Trophoblast cell (in vitro differentiated cells and primary cell): ENCODE measurements around the gene GBP7.

ENCODE experiments used
- DNase-seq, 2 donors: peaks; one replicate each; pipeline ENCODE4 v3.0.0-alpha.2; 2016
- H2AFZ ChIP-seq: 2 replicates; pipeline ENCODE4 v1.6.1; 2013; ENCODE audit warnings: low read length, moderate library complexity, mild to moderate bottlenecking; ENCODE audit not compliant: insufficient read depth, poor library complexity
- H2AK5ac ChIP-seq: 2 replicates; pipeline ENCODE4 v1.6.1; 2013; ENCODE audit warnings: mild to moderate bottlenecking, low read length
- H2BK120ac ChIP-seq: 2 replicates; pipeline ENCODE4 v1.6.1; 2013; ENCODE audit warnings: low read length, mild to moderate bottlenecking, moderate library complexity; ENCODE audit not compliant: insufficient read depth, poor library complexity
- H2BK12ac ChIP-seq: 2 replicates; pipeline ENCODE4 v1.6.1; 2013; ENCODE audit warnings: mild to moderate bottlenecking, low read length, moderate library complexity
- H2BK5ac ChIP-seq: 2 replicates; pipeline ENCODE4 v1.6.1; 2013; ENCODE audit warnings: low read length, low read depth, moderate library complexity, mild to moderate bottlenecking; ENCODE audit not compliant: poor library complexity
- H3K14ac ChIP-seq: 2 replicates; pipeline ENCODE4 v1.6.1; 2013; ENCODE audit warnings: mild to moderate bottlenecking, low read length
- H3K18ac ChIP-seq: 2 replicates; pipeline ENCODE4 v1.6.1; 2013; ENCODE audit warnings: mild to moderate bottlenecking, low read length
- H3K23ac ChIP-seq: 2 replicates; pipeline ENCODE4 v1.6.1; 2013; ENCODE audit warnings: low read length
- H3K27ac ChIP-seq: 2 replicates; pipeline ENCODE4 v1.5.1; 2013; ENCODE audit warnings: low read depth, mild to moderate bottlenecking, inconsistent platforms, low read length, moderate library complexity
- H3K27me3 ChIP-seq: 2 replicates; pipeline ENCODE4 v1.6.1; 2013; ENCODE audit warnings: inconsistent platforms, mild to moderate bottlenecking, low read length, moderate library complexity; ENCODE audit not compliant: insufficient read depth
- H3K36me3 ChIP-seq, 2 experiments: 1 replicate in 1 of 2; 2 replicates in 1 of 2; pipeline ENCODE4 v1.6.1; 2013; ENCODE audit warnings: low read length in 2 of 2, mild to moderate bottlenecking in 2 of 2, moderate library complexity in 1 of 2; ENCODE audit not compliant: insufficient read depth in 2 of 2, control insufficient read depth in 1 of 2
- H3K4ac ChIP-seq: 2 replicates; pipeline ENCODE4 v1.6.1; 2013; ENCODE audit warnings: low read depth, mild to moderate bottlenecking, low read length, moderate library complexity
- H3K4me1 ChIP-seq, 2 experiments: 1 replicate in 1 of 2; 2 replicates in 1 of 2; pipeline ENCODE4 v1.6.1; 2013; ENCODE audit warnings: low read length in 2 of 2, mild to moderate bottlenecking in 2 of 2, moderate library complexity in 1 of 2; ENCODE audit not compliant: insufficient read depth in 2 of 2, control insufficient read depth in 1 of 2
- H3K4me2 ChIP-seq: 2 replicates; pipeline ENCODE4 v1.6.1; 2013; ENCODE audit warnings: inconsistent platforms, mild to moderate bottlenecking, low read length, moderate library complexity
- H3K4me3 ChIP-seq: 2 replicates; pipeline ENCODE4 v1.5.1; 2013; ENCODE audit warnings: mild to moderate bottlenecking, low read depth, low read length, inconsistent platforms
- H3K79me1 ChIP-seq: one replicate; pipeline ENCODE4 v1.6.1; 2013; ENCODE audit warnings: low read length
- H3K79me2 ChIP-seq: 2 replicates; pipeline ENCODE4 v1.6.1; 2013; ENCODE audit warnings: low read length, mild to moderate bottlenecking; ENCODE audit not compliant: control insufficient read depth, insufficient read depth, poor library complexity
- H3K9ac ChIP-seq: 2 replicates; pipeline ENCODE4 v1.6.1; 2013; ENCODE audit warnings: mild to moderate bottlenecking, low read length
- H3K9me3 ChIP-seq: 2 replicates; pipeline ENCODE4 v1.6.1; 2013; ENCODE audit warnings: low read depth, mild to moderate bottlenecking, control low read depth, inconsistent platforms, low read length; ENCODE audit not compliant: insufficient read depth
- H4K12ac ChIP-seq: 2 replicates; pipeline ENCODE4 v1.6.1; 2013; ENCODE audit warnings: low read depth, mild to moderate bottlenecking, low read length, moderate library complexity
- H4K8ac ChIP-seq: 2 replicates; pipeline ENCODE4 v1.6.1; 2013; ENCODE audit warnings: low read depth, mild to moderate bottlenecking, low read length, moderate library complexity
- H4K91ac ChIP-seq: one replicate; pipeline ENCODE4 v1.6.1; 2013; ENCODE audit warnings: low read depth, mild to moderate bottlenecking, low read length, moderate library complexity
- WGBS: extraction: QIAGEN DNeasy Blood & Tissue Kit; methylation state at CpG from one replicate; pipeline ENCODE4 v1.1.7; 2013; ENCODE audit warnings: missing lambda C conversion rate; ENCODE audit not compliant: insufficient read length, insufficient coverage; ENCODE audit errors: extremely low coverage; 5-methylcytosine and 5-hydroxymethylcytosine counted together

GBP7 gene

GRCh38 chr1:89166705-89167104 is 9.1 kb downstream of the GBP7 start:
- Histone ChIP-seq H3K27me3 (no peaks in the 10 kb centered on the region), H3K4ac (no peak overlapping the region), H3K9me3 (no peaks in the 10 kb centered on the region), H3K9ac (no peak overlapping the region), H3K4me2 (no peak overlapping the region), H2AFZ (no peak overlapping the region), H4K8ac (no peak overlapping the region), H2BK5ac (no peak overlapping the region), H4K91ac (no peak overlapping the region), H3K23ac (no peak overlapping the region), H3K4me1 (no peaks in the 10 kb centered on the region), H3K4me3 (no peak overlapping the region), H3K79me1 (no peaks in the 10 kb centered on the region), H2AK5ac (no peak overlapping the region), H3K79me2 (no peaks in the 10 kb centered on the region), H3K14ac (no peak overlapping the region), H4K12ac (no peak overlapping the region), H2BK120ac (no peak overlapping the region), H3K18ac (no peak overlapping the region), H3K27ac (no peak overlapping the region), H3K36me3 (no peaks in the 10 kb centered on the region), H2BK12ac (no peak overlapping the region)
- no CpG with 5 or more reads among the region's 1 CpG for WGBS
- DNase-seq = no peak

DNA sequence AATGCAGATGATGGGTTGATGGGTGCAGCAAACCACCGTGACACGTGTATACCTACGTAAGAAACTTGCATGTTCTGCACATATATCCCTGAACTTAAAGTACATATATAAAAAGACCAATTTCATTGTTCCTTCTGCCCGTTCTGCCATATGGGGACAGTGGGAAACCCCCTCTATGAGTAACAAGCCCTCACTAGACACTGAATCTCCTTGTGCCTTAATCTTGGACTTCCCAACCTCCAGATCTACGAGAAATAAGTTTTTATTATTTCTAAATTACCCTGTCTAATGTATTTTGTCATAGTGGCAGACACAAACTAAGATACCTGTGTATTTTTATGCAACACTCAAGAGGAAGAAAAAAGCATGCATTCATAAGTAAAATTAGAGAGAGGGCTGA is 10.0 kb downstream of the GBP7 start:
- no peaks in the 10 kb centered on the region for H3K79me2 ChIP-seq
- no peak overlapping the region for H2BK12ac ChIP-seq
- H2AK5ac ChIP-seq = no peak overlapping the region
- H3K4me3 ChIP-seq = no peak overlapping the region
- H2BK120ac ChIP-seq = no peak overlapping the region
- H3K18ac ChIP-seq = no peak overlapping the region
- no peak overlapping the region for H4K12ac ChIP-seq
- no CpG with 5 or more reads among the region's 5 CpGs for WGBS
- no peak overlapping the region for H3K14ac ChIP-seq
- H3K4me2 ChIP-seq = no peak overlapping the region
- no peak overlapping the region for H4K8ac ChIP-seq
- H3K4me1 ChIP-seq = no peaks in the 10 kb centered on the region
- H3K27me3 ChIP-seq = no peaks in the 10 kb centered on the region
- H3K9ac ChIP-seq = no peak overlapping the region
- H2BK5ac ChIP-seq = no peak overlapping the region
- no peak overlapping the region for H3K4ac ChIP-seq
- H4K91ac ChIP-seq = no peak overlapping the region
- H2AFZ ChIP-seq = no peak overlapping the region
- no peak for DNase-seq
- no peak overlapping the region for H3K27ac ChIP-seq
- H3K9me3 ChIP-seq = no peaks in the 10 kb centered on the region
- H3K36me3 ChIP-seq = no peaks in the 10 kb centered on the region
- H3K23ac ChIP-seq = no peak overlapping the region
- H3K79me1 ChIP-seq = no peaks in the 10 kb centered on the region

GRCh38 chr1:89151047-89151446 is 24.8 kb downstream of the GBP7 start:
- no peak overlapping the region for H4K8ac ChIP-seq
- H3K4me1 ChIP-seq = no peaks in the 10 kb centered on the region
- no CpG with 5 or more reads among the region's 1 CpG for WGBS
- H3K79me1 ChIP-seq = no peaks in the 10 kb centered on the region
- no peak for DNase-seq
- no peak overlapping the region for H3K9ac ChIP-seq
- no peaks in the 10 kb centered on the region for H3K27me3 ChIP-seq
- no peak overlapping the region for H3K4ac ChIP-seq
- H3K79me2 ChIP-seq = no peaks in the 10 kb centered on the region
- H3K36me3 ChIP-seq = no peaks in the 10 kb centered on the region
- H2AK5ac ChIP-seq = no peak overlapping the region
- no peak overlapping the region for H3K23ac ChIP-seq
- H3K18ac ChIP-seq = no peak overlapping the region
- no peak overlapping the region for H3K27ac ChIP-seq
- no peak overlapping the region for H4K12ac ChIP-seq
- no peak overlapping the region for H4K91ac ChIP-seq
- H3K14ac ChIP-seq = no peak overlapping the region
- H3K4me3 ChIP-seq = no peak overlapping the region
- H2BK12ac ChIP-seq = no peak overlapping the region
- H3K9me3 ChIP-seq = no peaks in the 10 kb centered on the region
- no peak overlapping the region for H2BK5ac ChIP-seq
- H3K4me2 ChIP-seq = no peak overlapping the region
- H2BK120ac ChIP-seq = no peak overlapping the region
- H2AFZ ChIP-seq = no peak overlapping the region

- no peak overlapping the region for H3K14ac ChIP-seq
- H4K91ac ChIP-seq = no peak overlapping the region
- peak in 1 of 2 donors; percentile 16 for DNase-seq
- H2AK5ac ChIP-seq = no peak overlapping the region
- H4K12ac ChIP-seq = no peak overlapping the region
- no peak overlapping the region for H2AFZ ChIP-seq
- H3K9me3 ChIP-seq = no peaks in the 10 kb centered on the region
- H3K4me1 ChIP-seq = no peaks in the 10 kb centered on the region
- H3K4ac ChIP-seq = no peak overlapping the region
- H3K36me3 ChIP-seq = no peaks in the 10 kb centered on the region
- no peaks in the 10 kb centered on the region for H3K27me3 ChIP-seq
- no peaks in the 10 kb centered on the region for H3K79me1 ChIP-seq
- H2BK120ac ChIP-seq = no peak overlapping the region
- no peak overlapping the region for H3K18ac ChIP-seq
- H3K79me2 ChIP-seq = no peaks in the 10 kb centered on the region
- WGBS = no CpG with 5 or more reads among the region's 3 CpGs
- no peak overlapping the region for H3K27ac ChIP-seq
- no peak overlapping the region for H2BK12ac ChIP-seq
- no peak overlapping the region for H3K4me2 ChIP-seq
- H4K8ac ChIP-seq = no peak overlapping the region
- no peak overlapping the region for H3K9ac ChIP-seq
- H3K4me3 ChIP-seq = no peak overlapping the region
- H2BK5ac ChIP-seq = no peak overlapping the region
- H3K23ac ChIP-seq = no peak overlapping the region
Measured at GRCh38 chr1:89149976-89150375, 25.8 kb downstream of the GBP7 start.
